PC-3 (cell line): ENCODE results near the gene MAP3K8.

ENCODE experiments used
- CTCF ChIP-seq: fragments of 300-600 bp; sonication (generic); conservative IDR thresholded peaks from 2 replicates; pipeline ENCODE4 v1.5.1; 2017; ENCODE audit warnings: antibody characterized with exemption, low read depth, mild to moderate bottlenecking, low read length
- EZH2 ChIP-seq: fragments of 300-600 bp; sonication (generic); IDR thresholded peaks from one replicate; pipeline ENCODE4 v1.6.1; 2017; ENCODE audit warnings: antibody characterized with exemption, mild to moderate bottlenecking, low read length; ENCODE audit not compliant: unreplicated experiment

- TF ChIP-seq CTCF (no peak), EZH2 (no peak)
These were observed 30.7 kb downstream of the MAP3K8 start for GRCh38 chr10:30464675-30465074.
